OCI-LY1 (cell line): ENCODE data around the gene TTYH3.

ENCODE experiments used
- EZH2 ChIP-seq: fragments of 200-600 bp; sonication (generic), shearing (Covaris generic); IDR thresholded peaks from 2 replicates; pipeline ENCODE4 v1.8.0; 2017; ENCODE audit warnings: borderline replicate concordance, mixed run types, mild to moderate bottlenecking, antibody characterized with exemption, low read length, moderate library complexity, mixed read lengths
- TF ChIP-seq, protein P1 (sequence below): fragments of 200-600 bp; sonication (generic), shearing (Covaris generic); IDR thresholded peaks from 2 replicates; pipeline ENCODE4 v1.5.1; 2017; ENCODE audit warnings: mild to moderate bottlenecking, antibody characterized with exemption, low read length, moderate library complexity, mixed read lengths

DNA sequence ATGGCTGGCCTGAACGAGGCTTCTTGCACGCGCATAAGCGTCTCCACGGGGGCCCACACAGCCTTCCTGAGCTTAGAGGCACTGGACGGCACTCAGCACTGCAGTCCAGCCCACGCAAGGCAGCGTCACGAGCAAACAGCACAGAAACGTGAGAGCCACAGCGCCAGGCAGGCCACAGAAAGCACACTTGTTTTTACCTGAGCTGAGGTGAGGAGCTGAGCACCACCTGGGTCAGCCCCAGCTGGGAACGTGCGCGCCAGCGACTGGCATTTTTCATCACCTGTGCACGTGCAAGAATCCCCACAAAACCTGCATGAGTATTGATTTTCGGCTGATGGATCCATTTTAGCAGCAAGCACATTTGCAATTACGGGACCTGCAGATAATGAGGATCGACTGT is 46.3 kb upstream of the TTYH3 start:
- TF ChIP-seq EZH2 = no peak
- TF ChIP-seq, protein P1, sequence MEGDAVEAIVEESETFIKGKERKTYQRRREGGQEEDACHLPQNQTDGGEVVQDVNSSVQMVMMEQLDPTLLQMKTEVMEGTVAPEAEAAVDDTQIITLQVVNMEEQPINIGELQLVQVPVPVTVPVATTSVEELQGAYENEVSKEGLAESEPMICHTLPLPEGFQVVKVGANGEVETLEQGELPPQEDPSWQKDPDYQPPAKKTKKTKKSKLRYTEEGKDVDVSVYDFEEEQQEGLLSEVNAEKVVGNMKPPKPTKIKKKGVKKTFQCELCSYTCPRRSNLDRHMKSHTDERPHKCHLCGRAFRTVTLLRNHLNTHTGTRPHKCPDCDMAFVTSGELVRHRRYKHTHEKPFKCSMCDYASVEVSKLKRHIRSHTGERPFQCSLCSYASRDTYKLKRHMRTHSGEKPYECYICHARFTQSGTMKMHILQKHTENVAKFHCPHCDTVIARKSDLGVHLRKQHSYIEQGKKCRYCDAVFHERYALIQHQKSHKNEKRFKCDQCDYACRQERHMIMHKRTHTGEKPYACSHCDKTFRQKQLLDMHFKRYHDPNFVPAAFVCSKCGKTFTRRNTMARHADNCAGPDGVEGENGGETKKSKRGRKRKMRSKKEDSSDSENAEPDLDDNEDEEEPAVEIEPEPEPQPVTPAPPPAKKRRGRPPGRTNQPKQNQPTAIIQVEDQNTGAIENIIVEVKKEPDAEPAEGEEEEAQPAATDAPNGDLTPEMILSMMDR = no peak
